NCI-H2107 (cell line): ENCODE data around the gene TACR2.

Experiments used
- DNase-seq: peaks from one replicate; lab custom pipeline; 2025; lab: John Stamatoyannopoulos, UW

TACR2 gene

GRCh38 chr10:69419096-69419743 is 2.5 kb upstream of the TACR2 start:
- no peak for DNase-seq

GRCh38 chr10:69418052-69418752 is 1.5 kb upstream of the TACR2 start:
- DNase-seq = no peak

GRCh38 chr10:69417542-69417941 is 824 bp upstream of the TACR2 start:
- DNase-seq = no peak

- no peak for DNase-seq
These were observed 767 bp downstream of the TACR2 start for GRCh38 chr10:69415951-69416350.

- no peak for DNase-seq
These were observed 1.7 kb downstream of the TACR2 start for GRCh38 chr10:69415049-69415448.

- no peak for DNase-seq
These were observed 2.4 kb downstream of the TACR2 start for GRCh38 chr10:69414036-69415018.

GRCh38 chr10:69413221-69413865 is 3.4 kb downstream of the TACR2 start:
- peak; percentile 7 for DNase-seq

- no peak for DNase-seq
These were observed 4.4 kb downstream of the TACR2 start for GRCh38 chr10:69412232-69412790.

GRCh38 chr10:69411476-69411875 is 5.2 kb downstream of the TACR2 start:
- no peak for DNase-seq

GRCh38 chr10:69410487-69410886 is 6.2 kb downstream of the TACR2 start:
- no peak for DNase-seq

- no peak for DNase-seq
These were observed 6.8 kb downstream of the TACR2 start for GRCh38 chr10:69409968-69410367.

- DNase-seq = no peak
These were observed 7.6 kb downstream of the TACR2 start for GRCh38 chr10:69409176-69409495.

GRCh38 chr10:69408318-69409175 is 8.2 kb downstream of the TACR2 start:
- DNase-seq = peak; percentile 79

- no peak for DNase-seq
These were observed 9.0 kb downstream of the TACR2 start for GRCh38 chr10:69407621-69408301.

GRCh38 chr10:69406816-69407580 is 9.7 kb downstream of the TACR2 start:
- no peak for DNase-seq

- no peak for DNase-seq
These were observed 10.4 kb downstream of the TACR2 start for GRCh38 chr10:69406302-69406811.

- no peak for DNase-seq
These were observed 11.5 kb downstream of the TACR2 start for GRCh38 chr10:69405221-69405620.

GRCh38 chr10:69404786-69405185 is 11.9 kb downstream of the TACR2 start:
- no peak for DNase-seq

GRCh38 chr10:69403519-69403918 is 13.2 kb downstream of the TACR2 start:
- no peak for DNase-seq
